Measurements from ENCODE around the gene SPIRE1. TPM values are rescaled to one million over a fixed set of nuclear protein-coding genes. Genes with fewer than 3 reads are reported as not detected.

The SPIRE1 gene
- total RNA-seq, 5 donors from 2014 or later (not counting 1 experiment from before 2014, with no cell fraction given): 1.1 to 2.9 (median 1.4) TPM

GRCh38 chr18:12518326-12518725 lies 139.6 kb downstream of the SPIRE1 start:
- CTCF ChIA-PET: no interaction called here
- Mint-ChIP-seq H3K9me3 (no peaks in the 10 kb centered on the region), H3K27me3 (no peaks in the 10 kb centered on the region), H3K4me3 (no peak overlapping the region), H3K27ac (no peak overlapping the region), H3K36me3 (no peaks in the 10 kb centered on the region), H3K4me1 (no peaks in the 10 kb centered on the region)
- Histone ChIP-seq H3K36me3 (ENCODE audit: control insufficient read depth in 2 of 2, extremely low read depth in 1 of 2, insufficient read depth in 1 of 2, low read length in 1 of 2) (no peaks in the 10 kb centered on the region), H3K9me3 (no peaks in the 10 kb centered on the region), H3K27me3 (replicated peaks in 1 of 2; ENCODE audit: control insufficient read depth in 2 of 2, extremely low read depth in 1 of 2, insufficient read depth in 2 of 2, low read length in 1 of 2) (peaks cover 0 to 10% of the 10 kb centered on the region in 2 experiments), H3K4me1 (ENCODE audit: control insufficient read depth in 1 of 2, extremely low read depth in 1 of 2, insufficient read depth in 2 of 2, low read length in 2 of 2) (no peaks in the 10 kb centered on the region), H3K4me3 (ENCODE audit: control insufficient read depth in 1 of 2, extremely low read depth in 1 of 2, low read length in 1 of 2) (no peak overlapping the region), H3K27ac (ENCODE audit: low read length) (no peak overlapping the region)
- 92% methylated on average over 2 of the region's 2 CpGs for WGBS (ENCODE audit: insufficient coverage)
- no peak for ATAC-seq (replicated peaks in 1 of 4)
- no peak for DNase-seq
- POLR2A ChIA-PET: no interaction called here

GRCh38 chr18:12517142-12517825 lies 140.6 kb downstream of the SPIRE1 start:
- Histone ChIP-seq H3K27ac (ENCODE audit: low read length) (no peak overlapping the region), H3K27me3 (replicated peaks in 1 of 2; ENCODE audit: control insufficient read depth in 2 of 2, extremely low read depth in 1 of 2, insufficient read depth in 2 of 2, low read length in 1 of 2) (peaks cover 0 to 10% of the 10 kb centered on the region in 2 experiments), H3K9me3 (no peaks in the 10 kb centered on the region), H3K36me3 (ENCODE audit: control insufficient read depth in 2 of 2, extremely low read depth in 1 of 2, insufficient read depth in 1 of 2, low read length in 1 of 2) (no peaks in the 10 kb centered on the region), H3K4me3 (ENCODE audit: control insufficient read depth in 1 of 2, extremely low read depth in 1 of 2, low read length in 1 of 2) (no peak overlapping the region), H3K4me1 (ENCODE audit: control insufficient read depth in 1 of 2, extremely low read depth in 1 of 2, insufficient read depth in 2 of 2, low read length in 2 of 2) (no peaks in the 10 kb centered on the region)
- Mint-ChIP-seq H3K9me3 (no peaks in the 10 kb centered on the region), H3K4me3 (no peak overlapping the region), H3K27ac (no peak overlapping the region), H3K4me1 (no peaks in the 10 kb centered on the region), H3K36me3 (no peaks in the 10 kb centered on the region), H3K27me3 (no peaks in the 10 kb centered on the region)
- ChIA-PET POLR2A (interaction anchor here in 1 of 2 donors (0.6 kb wide), 1 partner anchor 17 kb away, joined by 10 read pairs; no protein-coding TSS in a partner anchor), CTCF (no interaction called here)
- WGBS (ENCODE audit: insufficient coverage): no CpG with 5 or more reads among the region's 1 CpG
- DNase-seq (no peak), ATAC-seq (replicated peaks in 1 of 4) (no peak)

- Mint-ChIP-seq H3K36me3 (no peaks in the 10 kb centered on the region), H3K4me1 (no peaks in the 10 kb centered on the region), H3K27me3 (no peaks in the 10 kb centered on the region), H3K27ac (no peak overlapping the region), H3K4me3 (no peak overlapping the region), H3K9me3 (no peaks in the 10 kb centered on the region)
- no peak overlapping the region for H3K4me3 ChIP-seq (ENCODE audit: control insufficient read depth in 1 of 2, extremely low read depth in 1 of 2, low read length in 1 of 2)
- ChIA-PET CTCF (no interaction called here), POLR2A (no interaction called here)
- no peak overlapping the region for H3K27ac ChIP-seq (ENCODE audit: low read length)
- H3K36me3 ChIP-seq (ENCODE audit: control insufficient read depth in 2 of 2, extremely low read depth in 1 of 2, insufficient read depth in 1 of 2, low read length in 1 of 2): no peaks in the 10 kb centered on the region
- H3K27me3 ChIP-seq (replicated peaks in 1 of 2; ENCODE audit: control insufficient read depth in 2 of 2, extremely low read depth in 1 of 2, insufficient read depth in 2 of 2, low read length in 1 of 2): peaks cover 0 to 10% of the 10 kb centered on the region in 2 experiments
- DNase-seq: no peak
- no peaks in the 10 kb centered on the region for H3K4me1 ChIP-seq (ENCODE audit: control insufficient read depth in 1 of 2, extremely low read depth in 1 of 2, insufficient read depth in 2 of 2, low read length in 2 of 2)
- 60% methylated on average over 1 of the region's 4 CpGs for WGBS (ENCODE audit: insufficient coverage)
- H3K9me3 ChIP-seq: no peaks in the 10 kb centered on the region
- no peak for ATAC-seq (replicated peaks in 1 of 4)
These were observed 141.8 kb downstream of the SPIRE1 start for GRCh38 chr18:12516049-12516630.

GRCh38 chr18:12515550-12515949 lies 142.4 kb downstream of the SPIRE1 start:
- H3K27ac ChIP-seq (ENCODE audit: low read length): no peak overlapping the region
- Mint-ChIP-seq H3K27ac (no peak overlapping the region), H3K27me3 (no peaks in the 10 kb centered on the region), H3K9me3 (no peaks in the 10 kb centered on the region), H3K36me3 (no peaks in the 10 kb centered on the region), H3K4me3 (no peak overlapping the region), H3K4me1 (no peaks in the 10 kb centered on the region)
- ATAC-seq (replicated peaks in 1 of 4) (no peak), DNase-seq (no peak)
- no CpG with 5 or more reads among the region's 2 CpGs for WGBS (ENCODE audit: insufficient coverage)
- CTCF ChIA-PET: no interaction called here
- POLR2A ChIA-PET: no interaction called here
- H3K27me3 ChIP-seq (replicated peaks in 1 of 2; ENCODE audit: control insufficient read depth in 2 of 2, extremely low read depth in 1 of 2, insufficient read depth in 2 of 2, low read length in 1 of 2): peaks cover 0 to 10% of the 10 kb centered on the region in 2 experiments
- no peaks in the 10 kb centered on the region for H3K9me3 ChIP-seq
- H3K36me3 ChIP-seq (ENCODE audit: control insufficient read depth in 2 of 2, extremely low read depth in 1 of 2, insufficient read depth in 1 of 2, low read length in 1 of 2): no peaks in the 10 kb centered on the region
- no peaks in the 10 kb centered on the region for H3K4me1 ChIP-seq (ENCODE audit: control insufficient read depth in 1 of 2, extremely low read depth in 1 of 2, insufficient read depth in 2 of 2, low read length in 2 of 2)
- H3K4me3 ChIP-seq (ENCODE audit: control insufficient read depth in 1 of 2, extremely low read depth in 1 of 2, low read length in 1 of 2): no peak overlapping the region

GRCh38 chr18:12507007-12507406 lies 150.9 kb downstream of the SPIRE1 start:
- POLR2A ChIA-PET: no interaction called here
- no peaks in the 10 kb centered on the region for H3K27me3 Mint-ChIP-seq
- WGBS (ENCODE audit: insufficient coverage): 72% methylated on average over 4 of the region's 5 CpGs

GRCh38 chr18:12500986-12501385 lies 156.9 kb downstream of the SPIRE1 start:
- ChIA-PET CTCF (no interaction called here), POLR2A (interaction anchor here in 1 of 2 donors (0.7 kb wide), 1 partner anchor 16 kb away, joined by 10 read pairs; no protein-coding TSS in a partner anchor)
- Histone ChIP-seq H3K9me3 (no peaks in the 10 kb centered on the region), H3K4me1 (ENCODE audit: control insufficient read depth in 1 of 2, extremely low read depth in 1 of 2, insufficient read depth in 2 of 2, low read length in 2 of 2) (no peaks in the 10 kb centered on the region), H3K27ac (ENCODE audit: low read length) (no peak overlapping the region), H3K36me3 (ENCODE audit: control insufficient read depth in 2 of 2, extremely low read depth in 1 of 2, insufficient read depth in 1 of 2, low read length in 1 of 2) (no peaks in the 10 kb centered on the region), H3K27me3 (replicated peaks in 1 of 2; ENCODE audit: control insufficient read depth in 2 of 2, extremely low read depth in 1 of 2, insufficient read depth in 2 of 2, low read length in 1 of 2) (no peaks in the 10 kb centered on the region), H3K4me3 (ENCODE audit: control insufficient read depth in 1 of 2, extremely low read depth in 1 of 2, low read length in 1 of 2) (no peak overlapping the region)
- DNase-seq (no peak), ATAC-seq (replicated peaks in 1 of 4) (no peak)
- WGBS (ENCODE audit: insufficient coverage): 100% methylated on average over 1 of the region's 6 CpGs
- no peaks in the 10 kb centered on the region for H3K9me3 Mint-ChIP-seq
- H3K4me1 Mint-ChIP-seq: no peaks in the 10 kb centered on the region
- no peaks in the 10 kb centered on the region for H3K36me3 Mint-ChIP-seq
- H3K27ac Mint-ChIP-seq: no peak overlapping the region
- H3K4me3 Mint-ChIP-seq: no peak overlapping the region
- H3K27me3 Mint-ChIP-seq: no peaks in the 10 kb centered on the region

More at GRCh38 chr18:12507007-12507406, 150.9 kb downstream of the SPIRE1 start:
- CTCF ChIA-PET: no interaction called here
- Histone ChIP-seq H3K27me3 (replicated peaks in 1 of 2; ENCODE audit: control insufficient read depth in 2 of 2, extremely low read depth in 1 of 2, insufficient read depth in 2 of 2, low read length in 1 of 2) (no peaks in the 10 kb centered on the region), H3K4me1 (ENCODE audit: control insufficient read depth in 1 of 2, extremely low read depth in 1 of 2, insufficient read depth in 2 of 2, low read length in 2 of 2) (no peaks in the 10 kb centered on the region), H3K27ac (ENCODE audit: low read length) (no peak overlapping the region), H3K4me3 (ENCODE audit: control insufficient read depth in 1 of 2, extremely low read depth in 1 of 2, low read length in 1 of 2) (no peak overlapping the region), H3K9me3 (no peaks in the 10 kb centered on the region), H3K36me3 (ENCODE audit: control insufficient read depth in 2 of 2, extremely low read depth in 1 of 2, insufficient read depth in 1 of 2, low read length in 1 of 2) (no peaks in the 10 kb centered on the region)
- DNase-seq (no peak), ATAC-seq (replicated peaks in 1 of 4) (no peak)
- Mint-ChIP-seq H3K4me1 (no peaks in the 10 kb centered on the region), H3K9me3 (no peaks in the 10 kb centered on the region), H3K36me3 (no peaks in the 10 kb centered on the region), H3K27ac (no peak overlapping the region), H3K4me3 (no peak overlapping the region)

All from T-cell (primary cell).